SK-N-SH (cell line): ENCODE results near the gene P2RX3. TPM values are rescaled to one million over a fixed set of nuclear protein-coding genes. Genes with fewer than 3 reads are reported as not detected.

Experiments
- CTCF ChIA-PET: fragments of 300-600, 350-600 bp; formaldehyde crosslinking; extraction: SDS; loops from one replicate; lab custom pipeline; 2021; lab: Yijun Ruan, JAX
- POLR2A ChIA-PET: fragments of 350-600 bp; sonication (Branson Sonifier 250); formaldehyde crosslinking; extraction: SDS; loops from one replicate; lab custom pipeline; 2020; ENCODE audit warnings: antibody characterized with exemption, inconsistent platforms; lab: Yijun Ruan, JAX
- DNase-seq: peaks from one replicate; pipeline ENCODE4 v3.0.0; 2012
- H2AFZ ChIP-seq: fragments of 200-600 bp; sonication (generic); 2 replicates; pipeline ENCODE4 v1.8.1; 2016; ENCODE audit warnings: antibody characterized with exemption, mild to moderate bottlenecking, low read depth
- H3F3A ChIP-seq: fragments of 200-600 bp; sonication (generic); replicated peaks from 2 replicates; pipeline ENCODE3; 2016; ENCODE audit warnings: antibody characterized with exemption, mild to moderate bottlenecking; ENCODE audit not compliant: insufficient read depth
- H3K27ac ChIP-seq, 2 experiments: fragments of 200-500 bp in 1 of 2; fragments of 200-600 bp in 1 of 2; sonication (Bioruptor generic) in 1 of 2; sonication (generic), shearing (Covaris generic) in 1 of 2; 2 replicates each; pipeline versions ENCODE4 v1.5.1 to v1.6.1; 2014 to 2016; ENCODE audit warnings: low read depth in 2 of 2, inconsistent platforms in 1 of 2, low read length in 1 of 2, mild to moderate bottlenecking in 1 of 2, mixed read lengths in 1 of 2
- H3K27me3 ChIP-seq: fragments of 200-600 bp; sonication (generic), shearing (Covaris generic); 2 replicates; pipeline ENCODE4 v1.6.1; 2016; ENCODE audit warnings: mixed run types; ENCODE audit not compliant: insufficient read depth
- H3K36me3 ChIP-seq, 2 experiments: fragments of 200-500 bp in 1 of 2; fragments of 200-600 bp in 1 of 2; sonication (Bioruptor generic) in 1 of 2; sonication (generic) in 1 of 2; replicated peaks in 1 of 2; 2 replicates each; pipeline versions ENCODE3 to v1.5.1; 2014 to 2016; ENCODE audit warnings: low read length in 1 of 2, mild to moderate bottlenecking in 1 of 2; ENCODE audit not compliant: insufficient read depth in 2 of 2, control insufficient read depth in 1 of 2
- H3K4me1 ChIP-seq, 2 experiments: fragments of 200-500 bp in 1 of 2; fragments of 200-600 bp in 1 of 2; sonication (Bioruptor generic) in 1 of 2; sonication (generic), shearing (Covaris generic) in 1 of 2; 2 replicates each; pipeline versions ENCODE4 v1.5.1 to v1.6.1; 2014 to 2016; ENCODE audit warnings: low read depth in 1 of 2, low read length in 1 of 2, mixed run types in 1 of 2; ENCODE audit not compliant: insufficient read depth in 2 of 2, control insufficient read depth in 1 of 2
- H3K4me2 ChIP-seq: fragments of 200-600 bp; sonication (generic), shearing (Covaris generic); 2 replicates; pipeline ENCODE4 v1.6.1; 2017; ENCODE audit warnings: mixed run types
- H3K4me3 ChIP-seq, 2 experiments: fragments of 200-500 bp in 1 of 2; fragments of 200-600 bp in 1 of 2; sonication (Bioruptor generic) in 1 of 2; sonication (generic), shearing (Covaris generic) in 1 of 2; 2 replicates each; pipeline versions ENCODE4 v1.5.1 to v1.8.1; 2014 to 2016; ENCODE audit warnings: low read depth in 2 of 2, inconsistent platforms in 1 of 2, low read length in 1 of 2, mild to moderate bottlenecking in 1 of 2, mixed read lengths in 1 of 2, moderate library complexity in 1 of 2
- H3K79me2 ChIP-seq: fragments of 200-600 bp; sonication (generic); 2 replicates; pipeline ENCODE4 v1.8.1; 2017; ENCODE audit warnings: mild to moderate bottlenecking; ENCODE audit not compliant: insufficient read depth
- H3K9ac ChIP-seq: fragments of 200-600 bp; sonication (generic); 2 replicates; pipeline ENCODE4 v1.6.1; 2017; ENCODE audit warnings: mixed run types
- H3K9me2 ChIP-seq: fragments of 200-600 bp; sonication (generic); 2 replicates; pipeline ENCODE4 v1.6.1; 2017; ENCODE audit warnings: mixed run types
- H3K9me3 ChIP-seq: fragments of 200-600 bp; sonication (generic); 2 replicates; pipeline ENCODE4 v1.6.1; 2017; ENCODE audit warnings: mixed run types, mild to moderate bottlenecking, moderate library complexity
- H4K20me1 ChIP-seq: fragments of 200-600 bp; sonication (generic); 2 replicates; pipeline ENCODE4 v1.6.1; 2017; ENCODE audit warnings: mild to moderate bottlenecking, mixed run types; ENCODE audit not compliant: insufficient read depth
- FOSL2 ChIP-seq: IDR thresholded peaks from 2 replicates; pipeline ENCODE4 v1.4.0; 2012; ENCODE audit warnings: low read depth, mild to moderate bottlenecking, moderate library complexity, borderline replicate concordance
- FOXJ3 ChIP-seq: sonication (generic); formaldehyde crosslinking; IDR thresholded peaks from 2 replicates; pipeline ENCODE4 v1.5.1; 2020; ENCODE audit warnings: mild to moderate bottlenecking, missing genetic modification reagents
- NRF1 ChIP-seq: IDR thresholded peaks from 2 replicates; pipeline ENCODE4 v1.6.1; 2012; ENCODE audit warnings: low read depth, mild to moderate bottlenecking, low read length
- REST ChIP-seq: IDR thresholded peaks from 2 replicates; pipeline ENCODE4 v1.6.1; 2012; ENCODE audit warnings: mild to moderate bottlenecking, low read depth, low read length, moderate library complexity
- RFX5 ChIP-seq: IDR thresholded peaks from 2 replicates; pipeline ENCODE4 v1.6.1; 2012; ENCODE audit warnings: mild to moderate bottlenecking, improper control_type of control experiment, low read length
- WGBS: methylation state at CpG from one replicate; pipeline ENCODE4 v1.1.6; 2017; ENCODE audit warnings: low lambda C conversion rate; 5-methylcytosine and 5-hydroxymethylcytosine counted together
- polyA plus RNA-seq, 3 experiments: library from polyadenylated mRNA; depleted of rRNA; stranded (reverse); fragments of >200 nt; gene quantifications; 2 replicates each; pipeline ENCODE4 v1.2.3, GENCODE V29; 2012

Gene P2RX3
- polyA plus RNA-seq, 1 of the 3 experiments (the other 2 are of a cell fraction) = not detected

- no peak for DNase-seq
- WGBS = 20% methylated on average over 5 of the region's 5 CpGs
- H3K9me3 ChIP-seq = no peaks in the 10 kb centered on the region
Measured at GRCh38 chr11:57399221-57399620, 61.1 kb downstream of the P2RX3 start.

GRCh38 chr11:57399972-57400578 lies 61.9 kb downstream of the P2RX3 start:
- H3K79me2 ChIP-seq = no peaks in the 10 kb centered on the region
- ChIA-PET CTCF (no interaction called here), POLR2A (no interaction called here)
- TF ChIP-seq RFX5 = no peak
- no peak overlapping the region for H3K9ac ChIP-seq
- no peak overlapping the region for H2AFZ ChIP-seq
- H3K4me2 ChIP-seq = no peak overlapping the region
- no peak overlapping the region for H3K27ac ChIP-seq
- no peak for DNase-seq
- H4K20me1 ChIP-seq = no peaks in the 10 kb centered on the region
- 21% methylated on average over 4 of the region's 4 CpGs for WGBS
- H3K27me3 ChIP-seq = peaks cover 22% of the 10 kb centered on the region; the same call in 1 of the 2 replicates
- H3K4me3 ChIP-seq = no peak overlapping the region
- no peaks in the 10 kb centered on the region for H3K36me3 ChIP-seq
- no peaks in the 10 kb centered on the region for H3K9me2 ChIP-seq
- no peaks in the 10 kb centered on the region for H3K4me1 ChIP-seq
- no peaks in the 10 kb centered on the region for H3K9me3 ChIP-seq
- no peaks in the 10 kb centered on the region for H3F3A ChIP-seq

More at GRCh38 chr11:57399221-57399620, 61.1 kb downstream of the P2RX3 start:
- H3K27ac ChIP-seq = no peak overlapping the region
- H3K27me3 ChIP-seq = peaks cover 22% of the 10 kb centered on the region; the same call in 1 of the 2 replicates
- H3K9me2 ChIP-seq = no peaks in the 10 kb centered on the region
- no peak overlapping the region for H2AFZ ChIP-seq
- H3F3A ChIP-seq = no peaks in the 10 kb centered on the region
- ChIA-PET CTCF (no interaction called here), POLR2A (no interaction called here)
- no peak for TF ChIP-seq REST
- TF ChIP-seq FOXJ3 (CRISPR knock-in tag) = no peak
- TF ChIP-seq NRF1 = no peak
- no peak for TF ChIP-seq FOSL2
- no peak overlapping the region for H3K9ac ChIP-seq
- no peaks in the 10 kb centered on the region for H3K36me3 ChIP-seq
- no peak overlapping the region for H3K4me3 ChIP-seq
- no peaks in the 10 kb centered on the region for H4K20me1 ChIP-seq
- no peaks in the 10 kb centered on the region for H3K79me2 ChIP-seq
- no peak overlapping the region for H3K4me2 ChIP-seq
- H3K4me1 ChIP-seq = no peaks in the 10 kb centered on the region
